Measurements from ENCODE around the gene MVB12B. TPM values are rescaled to one million over a fixed set of nuclear protein-coding genes. Genes with fewer than 3 reads are reported as not detected.

Gene MVB12B
- total and polyA plus RNA-seq, 2 donors (not counting 1 experiment from before 2014, with no cell fraction given) = 2.5 to 2.6 TPM

DNA sequence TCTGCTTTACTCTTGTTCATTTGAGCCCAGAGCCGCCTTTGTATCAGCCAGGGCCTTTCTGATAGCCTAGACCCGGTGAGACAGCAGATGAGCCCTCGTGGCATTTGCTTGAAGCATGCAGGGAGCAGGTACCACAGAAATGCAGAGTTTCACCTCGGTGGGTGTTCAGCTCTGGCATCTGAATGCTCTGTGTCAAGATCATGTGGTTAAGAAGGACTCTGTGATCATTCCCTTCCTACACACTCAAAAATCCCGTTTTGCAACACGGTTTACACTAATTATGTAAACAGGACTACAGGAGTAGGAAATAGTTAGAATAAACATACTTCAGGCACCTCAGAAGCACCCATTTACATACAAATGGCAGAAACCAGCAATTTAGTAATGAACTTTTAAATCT is 67.2 kb downstream of the MVB12B start:
- Histone ChIP-seq H3K9ac (ENCODE audit: insufficient read depth, low read length) (no peak overlapping the region), H3K27me3 (ENCODE audit: control insufficient read depth, insufficient read depth, low read length) (no peaks in the 10 kb centered on the region), H2AFZ (ENCODE audit: low read length) (no peak overlapping the region), H3K4me1 (ENCODE audit: control insufficient read depth, extremely low read depth, insufficient read depth, low read length) (no peaks in the 10 kb centered on the region), H3K4me3 (replicated peaks in 1 of 4; ENCODE audit: control extremely low read depth in 1 of 4, insufficient read depth in 1 of 4, low read depth in 3 of 4, low read length in 4 of 4) (no peak overlapping the region), H3K27ac (ENCODE audit: insufficient read depth, low read length) (no peak overlapping the region), H3K9me3 (ENCODE audit: control insufficient read depth, insufficient read depth, low read depth, low read length) (no peaks in the 10 kb centered on the region), H3K36me3 (ENCODE audit: control insufficient read depth, insufficient read depth, low read length) (no peaks in the 10 kb centered on the region), H4K20me1 (ENCODE audit: control insufficient read depth, extremely low read depth, insufficient read depth, low read length) (no peaks in the 10 kb centered on the region), H3K79me2 (ENCODE audit: control insufficient read depth, insufficient read depth, low read length) (no peaks in the 10 kb centered on the region), H3K4me2 (ENCODE audit: extremely low read depth, insufficient read depth, low read length) (no peak overlapping the region)
- peak; percentile 18 to 63 for DNase-seq (ENCODE audit: low read depth in 2 of 2)
- TF ChIP-seq, protein P1, sequence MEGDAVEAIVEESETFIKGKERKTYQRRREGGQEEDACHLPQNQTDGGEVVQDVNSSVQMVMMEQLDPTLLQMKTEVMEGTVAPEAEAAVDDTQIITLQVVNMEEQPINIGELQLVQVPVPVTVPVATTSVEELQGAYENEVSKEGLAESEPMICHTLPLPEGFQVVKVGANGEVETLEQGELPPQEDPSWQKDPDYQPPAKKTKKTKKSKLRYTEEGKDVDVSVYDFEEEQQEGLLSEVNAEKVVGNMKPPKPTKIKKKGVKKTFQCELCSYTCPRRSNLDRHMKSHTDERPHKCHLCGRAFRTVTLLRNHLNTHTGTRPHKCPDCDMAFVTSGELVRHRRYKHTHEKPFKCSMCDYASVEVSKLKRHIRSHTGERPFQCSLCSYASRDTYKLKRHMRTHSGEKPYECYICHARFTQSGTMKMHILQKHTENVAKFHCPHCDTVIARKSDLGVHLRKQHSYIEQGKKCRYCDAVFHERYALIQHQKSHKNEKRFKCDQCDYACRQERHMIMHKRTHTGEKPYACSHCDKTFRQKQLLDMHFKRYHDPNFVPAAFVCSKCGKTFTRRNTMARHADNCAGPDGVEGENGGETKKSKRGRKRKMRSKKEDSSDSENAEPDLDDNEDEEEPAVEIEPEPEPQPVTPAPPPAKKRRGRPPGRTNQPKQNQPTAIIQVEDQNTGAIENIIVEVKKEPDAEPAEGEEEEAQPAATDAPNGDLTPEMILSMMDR (conservative IDR thresholded peaks at IDR 0.05 in 1 of 2, IDR thresholded peaks at IDR 0.05 in 1 of 2; ENCODE audit: low read depth in 1 of 2, low read length in 2 of 2) = no peak
- TF ChIP-seq EZH2 (IDR thresholded peaks at IDR 0.05; ENCODE audit: low read length, missing control alignments) = no peak

DNA sequence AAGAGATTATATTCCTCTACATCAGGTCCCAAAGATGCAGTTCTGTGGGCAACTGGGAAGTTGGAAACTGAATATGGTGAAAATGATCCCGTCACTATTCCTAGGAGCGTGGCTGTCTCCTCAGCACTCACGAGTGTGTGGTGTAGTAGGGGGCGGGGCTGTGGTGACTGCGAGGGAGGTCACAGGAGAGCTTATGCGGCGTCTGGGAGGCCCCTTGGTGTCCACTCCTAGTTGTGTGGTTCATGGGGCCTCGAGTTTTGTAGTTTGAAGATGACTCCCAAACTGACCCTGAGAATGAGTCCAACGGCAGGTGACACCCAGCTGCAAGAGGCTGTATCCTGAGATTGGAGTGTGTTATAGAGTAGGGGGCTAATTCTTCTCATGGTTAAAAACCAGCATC is 68.2 kb downstream of the MVB12B start:
- Histone ChIP-seq H4K20me1 (ENCODE audit: control insufficient read depth, extremely low read depth, insufficient read depth, low read length) (no peaks in the 10 kb centered on the region), H3K79me2 (ENCODE audit: control insufficient read depth, insufficient read depth, low read length) (no peaks in the 10 kb centered on the region), H2AFZ (ENCODE audit: low read length) (no peak overlapping the region), H3K4me2 (ENCODE audit: extremely low read depth, insufficient read depth, low read length) (no peak overlapping the region), H3K36me3 (ENCODE audit: control insufficient read depth, insufficient read depth, low read length) (no peaks in the 10 kb centered on the region), H3K9ac (ENCODE audit: insufficient read depth, low read length) (no peak overlapping the region), H3K4me3 (replicated peaks in 1 of 4; ENCODE audit: control extremely low read depth in 1 of 4, insufficient read depth in 1 of 4, low read depth in 3 of 4, low read length in 4 of 4) (no peak overlapping the region), H3K27me3 (ENCODE audit: control insufficient read depth, insufficient read depth, low read length) (no peaks in the 10 kb centered on the region), H3K27ac (ENCODE audit: insufficient read depth, low read length) (no peak overlapping the region), H3K4me1 (ENCODE audit: control insufficient read depth, extremely low read depth, insufficient read depth, low read length) (no peaks in the 10 kb centered on the region), H3K9me3 (ENCODE audit: control insufficient read depth, insufficient read depth, low read depth, low read length) (no peaks in the 10 kb centered on the region)
- DNase-seq (ENCODE audit: low read depth in 2 of 2) = no peak
- TF ChIP-seq, protein P1 (conservative IDR thresholded peaks at IDR 0.05 in 1 of 2, IDR thresholded peaks at IDR 0.05 in 1 of 2; ENCODE audit: low read depth in 1 of 2, low read length in 2 of 2) = no peak
- no peak for TF ChIP-seq EZH2 (IDR thresholded peaks at IDR 0.05; ENCODE audit: low read length, missing control alignments)

DNA sequence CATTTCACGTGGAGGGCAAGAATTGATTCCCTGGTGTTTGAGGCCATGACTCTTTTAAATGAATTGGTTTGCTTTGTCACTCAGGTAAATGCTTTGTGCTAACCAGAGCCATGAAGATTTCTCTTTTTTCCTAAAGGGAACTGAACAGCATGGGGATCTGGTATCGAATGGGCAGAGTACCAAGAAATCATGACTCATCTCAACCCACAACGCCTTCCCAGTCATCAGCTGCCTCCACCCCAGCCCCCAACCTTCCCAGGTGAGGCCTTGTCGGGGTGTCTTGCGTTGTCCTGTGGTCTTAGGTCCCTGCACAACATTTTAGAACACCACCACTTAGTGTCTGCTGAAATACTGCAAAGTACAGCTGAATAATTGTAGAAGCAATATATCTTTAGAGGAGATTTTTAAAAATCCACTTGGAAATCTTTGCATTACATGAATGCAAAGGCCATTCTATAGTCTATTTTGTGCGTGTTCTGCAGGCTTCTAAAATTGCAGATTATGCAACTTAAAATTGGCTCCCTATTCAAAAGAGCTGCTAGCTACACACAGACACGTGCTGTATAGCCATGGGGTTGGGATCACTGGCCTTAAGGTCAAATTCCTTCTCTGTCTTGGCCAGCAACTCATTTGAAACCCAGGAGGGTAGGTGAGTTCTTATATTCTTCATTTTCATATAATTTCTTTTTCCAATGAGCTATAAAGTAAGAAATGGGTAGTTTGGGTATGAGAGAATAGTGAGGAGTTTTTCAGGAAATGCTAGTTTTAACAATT is 69.0 kb downstream of the MVB12B start:
- Histone ChIP-seq H3K4me3 (replicated peaks in 1 of 4; ENCODE audit: control extremely low read depth in 1 of 4, insufficient read depth in 1 of 4, low read depth in 3 of 4, low read length in 4 of 4) (no peak overlapping the region), H3K9me3 (ENCODE audit: control insufficient read depth, insufficient read depth, low read depth, low read length) (no peaks in the 10 kb centered on the region), H3K9ac (ENCODE audit: insufficient read depth, low read length) (no peak overlapping the region), H2AFZ (ENCODE audit: low read length) (no peak overlapping the region), H3K36me3 (ENCODE audit: control insufficient read depth, insufficient read depth, low read length) (no peaks in the 10 kb centered on the region), H4K20me1 (ENCODE audit: control insufficient read depth, extremely low read depth, insufficient read depth, low read length) (no peaks in the 10 kb centered on the region), H3K79me2 (ENCODE audit: control insufficient read depth, insufficient read depth, low read length) (no peaks in the 10 kb centered on the region), H3K4me2 (ENCODE audit: extremely low read depth, insufficient read depth, low read length) (no peak overlapping the region), H3K27ac (ENCODE audit: insufficient read depth, low read length) (no peak overlapping the region), H3K4me1 (ENCODE audit: control insufficient read depth, extremely low read depth, insufficient read depth, low read length) (no peaks in the 10 kb centered on the region), H3K27me3 (ENCODE audit: control insufficient read depth, insufficient read depth, low read length) (no peaks in the 10 kb centered on the region)
- TF ChIP-seq EZH2 (IDR thresholded peaks at IDR 0.05; ENCODE audit: low read length, missing control alignments) = no peak
- TF ChIP-seq, protein P1 (conservative IDR thresholded peaks at IDR 0.05 in 1 of 2, IDR thresholded peaks at IDR 0.05 in 1 of 2; ENCODE audit: low read depth in 1 of 2, low read length in 2 of 2) = no peak
- peak; percentile 70 to 74 for DNase-seq (ENCODE audit: low read depth in 2 of 2)

Measured in fibroblast of lung (primary cell).